CD4-positive, alpha-beta T cell treated with Interleukin-17A for 1 hour (primary cell): ENCODE measurements around the gene ZNHIT1.

Experiments
- DNase-seq: peaks from one replicate; pipeline ENCODE4 v3.0.0-alpha.2; 2020

Gene ZNHIT1

GRCh38 chr7:101220295-101220694, 2.3 kb downstream of the ZNHIT1 start:
- DNase-seq = no peak

- no peak for DNase-seq
Measured at GRCh38 chr7:101222275-101222830, 4.4 kb downstream of the ZNHIT1 start.

GRCh38 chr7:101223528-101223927, 5.6 kb downstream of the ZNHIT1 start:
- DNase-seq = no peak

GRCh38 chr7:101225650-101226049, 7.7 kb downstream of the ZNHIT1 start:
- no peak for DNase-seq

- DNase-seq = no peak
Measured at GRCh38 chr7:101226721-101227120, 8.8 kb downstream of the ZNHIT1 start.

- DNase-seq = no peak
Measured at GRCh38 chr7:101231644-101232043, 13.7 kb downstream of the ZNHIT1 start.

- DNase-seq = no peak
Measured at GRCh38 chr7:101232141-101232850, 14.3 kb downstream of the ZNHIT1 start.

GRCh38 chr7:101233907-101234547, 16.1 kb downstream of the ZNHIT1 start:
- no peak for DNase-seq

GRCh38 chr7:101234636-101235035, 16.7 kb downstream of the ZNHIT1 start:
- DNase-seq = no peak

GRCh38 chr7:101235050-101235449, 17.1 kb downstream of the ZNHIT1 start:
- DNase-seq = no peak

GRCh38 chr7:101235522-101235921, 17.6 kb downstream of the ZNHIT1 start:
- DNase-seq = no peak

- no peak for DNase-seq
Measured at GRCh38 chr7:101236292-101236835, 18.4 kb downstream of the ZNHIT1 start.

GRCh38 chr7:101237206-101238067, 19.5 kb downstream of the ZNHIT1 start, which contains the start of gene CLDN15:
TSS of gene CLDN15 (minus strand) at chr7:101237802. CDS start at chr7:101237581, 221 bp downstream.
- no peak for DNase-seq

- no peak for DNase-seq
Measured at GRCh38 chr7:101238226-101239182, 20.5 kb downstream of the ZNHIT1 start.

GRCh38 chr7:101239191-101239950, 21.4 kb downstream of the ZNHIT1 start:
- no peak for DNase-seq

GRCh38 chr7:101239951-101240220, 21.9 kb downstream of the ZNHIT1 start:
- no peak for DNase-seq

GRCh38 chr7:101240226-101241014, 22.5 kb downstream of the ZNHIT1 start:
- no peak for DNase-seq

- no peak for DNase-seq
Measured at GRCh38 chr7:101241015-101241363, 23.0 kb downstream of the ZNHIT1 start.

- no peak for DNase-seq
Measured at GRCh38 chr7:101241443-101242349, 23.7 kb downstream of the ZNHIT1 start.
